DOHH2 (cell line): ENCODE data around the gene NRAP.

ENCODE experiments used
- H3F3A ChIP-seq: fragments of 200-600 bp; sonication (generic), shearing (Covaris generic); 2 replicates; pipeline ENCODE4 v1.6.0; 2016; ENCODE audit warnings: antibody characterized with exemption, mild to moderate bottlenecking; ENCODE audit not compliant: control insufficient read depth, insufficient read depth
- H3K27ac ChIP-seq: fragments of 200-600 bp; sonication (generic); 2 replicates; pipeline ENCODE4 v1.5.1; 2014; ENCODE audit warnings: low read depth, mild to moderate bottlenecking, low read length, moderate library complexity
- H3K27me3 ChIP-seq: fragments of 200-600 bp; sonication (generic); 2 replicates; pipeline ENCODE4 v1.6.1; 2014; ENCODE audit warnings: mild to moderate bottlenecking, low read length, mixed read lengths; ENCODE audit not compliant: control insufficient read depth
- H3K36me3 ChIP-seq: fragments of 200-600 bp; sonication (generic); 2 replicates; pipeline ENCODE4 v1.6.1; 2014; ENCODE audit warnings: mild to moderate bottlenecking, low read length, moderate library complexity, mixed read lengths; ENCODE audit not compliant: control insufficient read depth
- H3K4me1 ChIP-seq: fragments of 200-600 bp; sonication (generic); 2 replicates; pipeline ENCODE4 v1.6.1; 2014; ENCODE audit warnings: mild to moderate bottlenecking, low read length, mixed read lengths; ENCODE audit not compliant: control insufficient read depth
- H3K4me2 ChIP-seq: fragments of 200-600 bp; sonication (generic); 2 replicates; pipeline ENCODE4 v1.6.0; 2014; ENCODE audit warnings: mild to moderate bottlenecking, low read length, moderate library complexity
- H3K4me3 ChIP-seq: fragments of 200-600 bp; sonication (generic); 2 replicates; pipeline ENCODE4 v1.5.1; 2014; ENCODE audit warnings: mild to moderate bottlenecking, low read length, mixed read lengths
- H3K79me2 ChIP-seq: fragments of 200-600 bp; sonication (generic); 2 replicates; pipeline ENCODE4 v1.6.1; 2014; ENCODE audit warnings: mild to moderate bottlenecking, low read length, mixed read lengths; ENCODE audit not compliant: control insufficient read depth
- H3K9me2 ChIP-seq: fragments of 200-600 bp; sonication (generic); replicated peaks from 2 replicates; pipeline ENCODE4 v1.6.1; 2014; ENCODE audit warnings: mild to moderate bottlenecking, low read length, mixed read lengths; ENCODE audit not compliant: control insufficient read depth
- H3K9me3 ChIP-seq: fragments of 200-600 bp; sonication (generic); 2 replicates; pipeline ENCODE4 v1.6.1; 2014; ENCODE audit warnings: antibody characterized with exemption, low read length, mixed read lengths; ENCODE audit not compliant: control insufficient read depth, insufficient read depth
- H4K20me1 ChIP-seq: fragments of 200-600 bp; sonication (generic); 2 replicates; pipeline ENCODE4 v1.6.0; 2014; ENCODE audit warnings: low read depth, mild to moderate bottlenecking, antibody characterized with exemption, low read length, moderate library complexity; ENCODE audit not compliant: control insufficient read depth, insufficient read depth
- CTCF ChIP-seq: fragments of 200-600 bp; sonication (generic); IDR thresholded peaks from one replicate; pipeline ENCODE4 v1.5.1; 2014; ENCODE audit warnings: antibody characterized with exemption, mild to moderate bottlenecking, low read depth, low read length; ENCODE audit not compliant: poor library complexity, severe bottlenecking
- EZH2phosphoT487 ChIP-seq: fragments of 200-600 bp; sonication (generic); IDR thresholded peaks from 2 replicates; pipeline ENCODE4 v1.6.1; 2017; ENCODE audit warnings: borderline replicate concordance, mild to moderate bottlenecking, antibody characterized with exemption, low read length, moderate library complexity, mixed read lengths

The NRAP gene

GRCh38 chr10:113544392-113544791, 119.4 kb downstream of the NRAP start:
- TF ChIP-seq EZH2phosphoT487 (no peak), CTCF (no peak)
- H4K20me1 ChIP-seq, result no peaks in the 10 kb centered on the region
- no peaks in the 10 kb centered on the region for H3K4me1 ChIP-seq

GRCh38 chr10:113543107-113543955, 120.5 kb downstream of the NRAP start:
- Histone ChIP-seq H3K9me3 (no peaks in the 10 kb centered on the region), H3K79me2 (no peaks in the 10 kb centered on the region), H3K27ac (no peak overlapping the region), H3K4me1 (no peaks in the 10 kb centered on the region), H3K9me2 (no peaks in the 10 kb centered on the region), H3K4me2 (no peak overlapping the region), H3K27me3 (no peaks in the 10 kb centered on the region), H3K36me3 (no peaks in the 10 kb centered on the region), H3F3A (no peaks in the 10 kb centered on the region), H4K20me1 (no peaks in the 10 kb centered on the region), H3K4me3 (no peak overlapping the region)
- TF ChIP-seq CTCF (no peak), EZH2phosphoT487 (no peak)

More at GRCh38 chr10:113544392-113544791, 119.4 kb downstream of the NRAP start:
- Histone ChIP-seq H3K4me3 (no peak overlapping the region), H3K27me3 (no peaks in the 10 kb centered on the region), H3K9me2 (no peaks in the 10 kb centered on the region), H3K27ac (no peak overlapping the region), H3K4me2 (no peak overlapping the region), H3K9me3 (no peaks in the 10 kb centered on the region), H3F3A (no peaks in the 10 kb centered on the region), H3K36me3 (no peaks in the 10 kb centered on the region), H3K79me2 (no peaks in the 10 kb centered on the region)

GRCh38 chr10:113541549-113541927, 122.3 kb downstream of the NRAP start:
- Histone ChIP-seq H3K36me3 (no peaks in the 10 kb centered on the region), H3K9me2 (no peaks in the 10 kb centered on the region), H4K20me1 (no peaks in the 10 kb centered on the region), H3K27ac (no peak overlapping the region), H3F3A (no peaks in the 10 kb centered on the region), H3K79me2 (no peaks in the 10 kb centered on the region), H3K4me1 (no peaks in the 10 kb centered on the region), H3K4me2 (no peak overlapping the region), H3K4me3 (no peak overlapping the region), H3K27me3 (no peaks in the 10 kb centered on the region), H3K9me3 (no peaks in the 10 kb centered on the region)
- TF ChIP-seq EZH2phosphoT487 (no peak), CTCF (no peak)
